Mesenchymal stem cell (in vitro differentiated cells and primary cell): ENCODE measurements around the gene TRAK2.
A peak's percentile ranks its signal among the peaks of the same experiment; 100 is the strongest.
"Not testable (repeated sequence)": the region's sequence is repeated elsewhere in the genome, so short reads cannot be mapped to it uniquely, and the experiment has no call there.

Experiments used
- DNase-seq: peaks from one replicate; pipeline ENCODE4 v3.0.0-alpha.2; 2013
- H2AFZ ChIP-seq: one replicate; pipeline ENCODE4 v1.6.1; 2013; ENCODE audit warnings: low read depth, mild to moderate bottlenecking, control low read depth, inconsistent platforms, low read length, moderate library complexity
- H2AK5ac ChIP-seq: 2 replicates; pipeline ENCODE4 v1.6.1; 2013; ENCODE audit warnings: low read length, moderate library complexity, mild to moderate bottlenecking, inconsistent platforms; ENCODE audit not compliant: severe bottlenecking
- H2BK120ac ChIP-seq: one replicate; pipeline ENCODE4 v1.6.1; 2013; ENCODE audit warnings: low read depth, mild to moderate bottlenecking, inconsistent platforms, low read length, moderate library complexity
- H2BK12ac ChIP-seq, 2 experiments: one replicate each; pipeline ENCODE4 v1.6.1; 2013; ENCODE audit warnings: inconsistent platforms in 2 of 2, low read length in 2 of 2, mild to moderate bottlenecking in 2 of 2, moderate library complexity in 2 of 2, control low read depth in 1 of 2
- H2BK15ac ChIP-seq: one replicate; pipeline ENCODE4 v1.6.1; 2013; ENCODE audit warnings: mild to moderate bottlenecking, low read depth, inconsistent platforms; ENCODE audit not compliant: poor library complexity, severe bottlenecking
- H2BK5ac ChIP-seq: 2 replicates; pipeline ENCODE4 v1.6.1; 2013; ENCODE audit warnings: low read depth, mild to moderate bottlenecking, low read length, control low read depth, inconsistent platforms; ENCODE audit not compliant: poor library complexity, severe bottlenecking
- H3K14ac ChIP-seq, 2 experiments: one replicate each; pipeline ENCODE4 v1.6.1; 2013; ENCODE audit warnings: inconsistent platforms in 2 of 2, low read length in 2 of 2, control low read depth in 1 of 2, mild to moderate bottlenecking in 1 of 2, moderate library complexity in 1 of 2
- H3K18ac ChIP-seq, 2 experiments: one replicate each; pipeline ENCODE4 v1.6.1; 2013; ENCODE audit warnings: inconsistent platforms in 2 of 2, low read length in 2 of 2, control low read depth in 1 of 2, low read depth in 1 of 2, mild to moderate bottlenecking in 1 of 2
- H3K23ac ChIP-seq, 2 experiments: one replicate each; pipeline ENCODE4 v1.6.1; 2013; ENCODE audit warnings: inconsistent platforms in 2 of 2, low read length in 2 of 2, mild to moderate bottlenecking in 2 of 2, moderate library complexity in 2 of 2, control low read depth in 1 of 2
- H3K27ac ChIP-seq: 2 replicates; pipeline ENCODE4 v1.5.1; 2013; ENCODE audit warnings: mild to moderate bottlenecking, moderate library complexity, low read length, control low read depth, inconsistent platforms; ENCODE audit not compliant: poor library complexity, severe bottlenecking
- H3K27me3 ChIP-seq, 2 experiments: 2 replicates each; pipeline versions ENCODE4 v1.6.1 to v1.7.0; 2013; ENCODE audit warnings: low read length in 2 of 2, mild to moderate bottlenecking in 2 of 2, moderate library complexity in 2 of 2, control low read depth in 1 of 2, inconsistent platforms in 1 of 2; ENCODE audit not compliant: control insufficient read depth in 1 of 2, insufficient read depth in 1 of 2
- H3K36me3 ChIP-seq, 2 experiments: 2 replicates each; pipeline versions ENCODE4 v1.6.1 to v1.7.0; 2013; ENCODE audit warnings: low read length in 2 of 2, control low read depth in 1 of 2, inconsistent platforms in 1 of 2, low read depth in 1 of 2, mild to moderate bottlenecking in 1 of 2; ENCODE audit not compliant: insufficient read depth in 2 of 2, control insufficient read depth in 1 of 2
- H3K4ac ChIP-seq, 2 experiments: one replicate each; pipeline ENCODE4 v1.6.1; 2013; ENCODE audit warnings: inconsistent platforms in 2 of 2, low read length in 2 of 2, mild to moderate bottlenecking in 2 of 2, moderate library complexity in 2 of 2, control low read depth in 1 of 2, low read depth in 1 of 2
- H3K4me1 ChIP-seq: 2 replicates; pipeline ENCODE4 v1.6.1; 2013; ENCODE audit warnings: low read depth, low read length, control low read depth; ENCODE audit not compliant: control insufficient read depth, insufficient read depth
- H3K4me2 ChIP-seq: 2 replicates; pipeline ENCODE4 v1.6.1; 2013; ENCODE audit warnings: low read length, mild to moderate bottlenecking, inconsistent platforms; ENCODE audit not compliant: poor library complexity, severe bottlenecking
- H3K4me3 ChIP-seq, 2 experiments: 2 replicates each; pipeline versions ENCODE4 v1.5.1 to v1.7.0; 2013; ENCODE audit warnings: low read length in 2 of 2, mild to moderate bottlenecking in 2 of 2, control low read depth in 1 of 2, low read depth in 1 of 2; ENCODE audit not compliant: insufficient read depth in 1 of 2
- H3K79me1 ChIP-seq: replicated peaks from 2 replicates; pipeline ENCODE4 v1.6.1; 2013; ENCODE audit warnings: mild to moderate bottlenecking, control low read depth, low read length, inconsistent platforms; ENCODE audit not compliant: poor library complexity, severe bottlenecking
- H3K9ac ChIP-seq: 2 replicates; pipeline ENCODE4 v1.7.0; 2013; ENCODE audit warnings: mild to moderate bottlenecking, low read length, moderate library complexity
- H3K9me3 ChIP-seq: 2 replicates; pipeline ENCODE4 v1.7.0; 2013; ENCODE audit warnings: mild to moderate bottlenecking, low read length; ENCODE audit not compliant: control insufficient read depth
- H4K8ac ChIP-seq: one replicate; pipeline ENCODE4 v1.6.1; 2013; ENCODE audit warnings: inconsistent platforms, mild to moderate bottlenecking, low read length, moderate library complexity
- H4K91ac ChIP-seq: one replicate; pipeline ENCODE4 v1.6.1; 2013; ENCODE audit warnings: mild to moderate bottlenecking, low read length, inconsistent platforms
- WGBS: methylation state at CpG from one replicate; pipeline ENCODE4 v1.1.7; 2013; ENCODE audit warnings: mixed read lengths; 5-methylcytosine and 5-hydroxymethylcytosine counted together

Gene TRAK2

GRCh38 chr2:201369318-201369717, 81.9 kb downstream of the TRAK2 start:
- not testable (repeated sequence) for H4K91ac ChIP-seq, H2BK12ac ChIP-seq, H3K27me3 ChIP-seq, H3K27ac ChIP-seq, H3K9ac ChIP-seq, H4K8ac ChIP-seq, H2AFZ ChIP-seq, H3K14ac ChIP-seq, H3K18ac ChIP-seq, DNase-seq, H2BK15ac ChIP-seq, H2BK120ac ChIP-seq, H2BK5ac ChIP-seq, H2AK5ac ChIP-seq, H3K4me2 ChIP-seq, H3K4me1 ChIP-seq, H3K4ac ChIP-seq, H3K4me3 ChIP-seq, H3K79me1 ChIP-seq, H3K23ac ChIP-seq
- Histone ChIP-seq H3K9me3 (peaks cover 23% of the 10 kb centered on the region), H3K36me3 (peaks cover 11 to 38% of the 10 kb centered on the region in 2 experiments)
- 92% methylated on average over 8 of the region's 8 CpGs for WGBS

GRCh38 chr2:201366146-201366545, 85.1 kb downstream of the TRAK2 start:
- no peak overlapping the region for H2BK15ac ChIP-seq
- no peak overlapping the region for H3K4me2 ChIP-seq
- no peak overlapping the region for H4K8ac ChIP-seq
- H2AK5ac ChIP-seq: no peak overlapping the region
- H2BK5ac ChIP-seq: no peak overlapping the region
- no peak overlapping the region for H3K18ac ChIP-seq
- H3K27me3 ChIP-seq: no peaks in the 10 kb centered on the region
- H3K23ac ChIP-seq: no peak overlapping the region
- H3K36me3 ChIP-seq: peaks cover 28 to 58% of the 10 kb centered on the region in 2 experiments
- H3K14ac ChIP-seq: no peak overlapping the region
- no peak for DNase-seq
- no peak overlapping the region for H3K4ac ChIP-seq
- H3K79me1 ChIP-seq: peaks cover 3% of the 10 kb centered on the region
- H2AFZ ChIP-seq: no peak overlapping the region
- no peak overlapping the region for H3K9ac ChIP-seq
- no peak overlapping the region for H4K91ac ChIP-seq
- peaks cover 23% of the 10 kb centered on the region for H3K9me3 ChIP-seq
- H2BK12ac ChIP-seq: no peak overlapping the region
- no peak overlapping the region for H3K27ac ChIP-seq
- no peak overlapping the region for H3K4me3 ChIP-seq
- no peak overlapping the region for H2BK120ac ChIP-seq
- no peaks in the 10 kb centered on the region for H3K4me1 ChIP-seq

GRCh38 chr2:201363857-201364560, 87.2 kb downstream of the TRAK2 start:
- Histone ChIP-seq H3K4me1 (no peaks in the 10 kb centered on the region), H3K18ac (no peak overlapping the region), H2BK15ac (no peak overlapping the region), H2BK12ac (no peak overlapping the region), H3K36me3 (peaks cover 17 to 55% of the 10 kb centered on the region in 2 experiments), H2AFZ (no peak overlapping the region), H3K23ac (no peak overlapping the region), H2BK5ac (no peak overlapping the region), H3K27ac (no peak overlapping the region), H3K9me3 (peaks cover 20% of the 10 kb centered on the region), H3K4me2 (no peak overlapping the region), H3K14ac (no peak overlapping the region), H2AK5ac (no peak overlapping the region), H2BK120ac (no peak overlapping the region), H3K79me1 (no peaks in the 10 kb centered on the region), H3K4ac (no peak overlapping the region), H4K91ac (no peak overlapping the region), H3K9ac (no peak overlapping the region), H4K8ac (no peak overlapping the region), H3K4me3 (no peak overlapping the region), H3K27me3 (no peaks in the 10 kb centered on the region)
- peak; percentile 71 for DNase-seq
- WGBS: 89% methylated on average over 2 of the region's 2 CpGs

GRCh38 chr2:201362396-201362795, 88.9 kb downstream of the TRAK2 start:
- no peak overlapping the region for H4K91ac ChIP-seq
- no peaks in the 10 kb centered on the region for H3K27me3 ChIP-seq
- H3K9ac ChIP-seq: no peak overlapping the region
- no peak overlapping the region for H3K4me3 ChIP-seq
- no peaks in the 10 kb centered on the region for H3K4me1 ChIP-seq
- no peak overlapping the region for H2AK5ac ChIP-seq
- no peak overlapping the region for H2BK120ac ChIP-seq
- 89% methylated on average over 2 of the region's 2 CpGs for WGBS
- no peak overlapping the region for H3K14ac ChIP-seq
- no peak overlapping the region for H2BK5ac ChIP-seq
- H3K79me1 ChIP-seq: no peaks in the 10 kb centered on the region
- no peak overlapping the region for H3K27ac ChIP-seq
- no peak overlapping the region for H3K23ac ChIP-seq
- no peak overlapping the region for H3K18ac ChIP-seq
- no peak overlapping the region for H2AFZ ChIP-seq
- no peak overlapping the region for H3K4ac ChIP-seq
- peaks cover 5% of the 10 kb centered on the region for H3K9me3 ChIP-seq
- H2BK12ac ChIP-seq: no peak overlapping the region
- DNase-seq: peak; percentile 56
- no peak overlapping the region for H2BK15ac ChIP-seq
- no peak overlapping the region for H3K4me2 ChIP-seq
- H3K36me3 ChIP-seq: peaks cover 17 to 42% of the 10 kb centered on the region in 2 experiments
- no peak overlapping the region for H4K8ac ChIP-seq
